HEK293 (cell line): ENCODE measurements around the gene SYNE2.

Experiments
- CTCF ChIP-seq: fragments of 450-650 bp; formaldehyde crosslinking; IDR thresholded peaks from 2 replicates; pipeline ENCODE4 v1.5.1; 2016; ENCODE audit warnings: missing biosample characterization, missing genetic modification characterization
- KLF16 ChIP-seq: fragments of 450-650 bp; formaldehyde crosslinking; IDR thresholded peaks from 2 replicates; pipeline ENCODE4 v1.5.1; 2017; ENCODE audit warnings: missing biosample characterization, missing genetic modification characterization
- PBX3 ChIP-seq: sonication (generic); formaldehyde crosslinking; IDR thresholded peaks from 2 replicates; pipeline ENCODE4 v1.8.1; 2022; ENCODE audit warnings: mild to moderate bottlenecking, moderate library complexity, missing genetic modification reagents
- REST ChIP-seq: fragments of 450-650 bp; formaldehyde crosslinking; IDR thresholded peaks from 2 replicates; pipeline ENCODE4 v1.5.1; 2016; ENCODE audit warnings: missing biosample characterization, missing genetic modification characterization
- TCF7L2 ChIP-seq: IDR thresholded peaks from 2 replicates; pipeline ENCODE4 v1.6.1; 2011; ENCODE audit warnings: low read depth, mild to moderate bottlenecking, inconsistent platforms, low read length, moderate library complexity, borderline replicate concordance
- ZNF148 ChIP-seq: fragments of 450-650 bp; formaldehyde crosslinking; IDR thresholded peaks from 2 replicates; pipeline ENCODE4 v1.5.0; 2017; ENCODE audit warnings: missing biosample characterization, missing genetic modification characterization, borderline replicate concordance
- ZNF473 ChIP-seq: fragments of 450-650 bp; formaldehyde crosslinking; IDR thresholded peaks from 2 replicates; pipeline ENCODE4 v1.5.1; 2017; ENCODE audit warnings: missing biosample characterization, missing genetic modification characterization
- ZNF645 ChIP-seq: fragments of 450-650 bp; formaldehyde crosslinking; IDR thresholded peaks from 2 replicates; pipeline ENCODE4; 2016; ENCODE audit warnings: missing biosample characterization, missing genetic modification characterization
- ZNF76 ChIP-seq: fragments of 450-650 bp; formaldehyde crosslinking; IDR thresholded peaks from 2 replicates; pipeline ENCODE4; 2016; ENCODE audit warnings: low read depth, missing biosample characterization, missing genetic modification characterization, borderline replicate concordance

GRCh38 chr14:64035143-64035542 is 182.3 kb downstream of the SYNE2 start:
- no peak for TF ChIP-seq CTCF
- TF ChIP-seq ZNF473 (tag by site-specific recombination), result no peak
- no peak for TF ChIP-seq ZNF148 (tag by site-specific recombination)
- no peak for TF ChIP-seq TCF7L2
- TF ChIP-seq REST (tag by site-specific recombination), result no peak
- TF ChIP-seq ZNF645 (tag by site-specific recombination), result no peak
- no peak for TF ChIP-seq PBX3 (CRISPR knock-in tag)
- TF ChIP-seq ZNF76 (tag by site-specific recombination), result no peak
- no peak for TF ChIP-seq KLF16 (tag by site-specific recombination)
